NK-92 (cell line): ENCODE results near the gene ANP32D.
"Not testable (repeated sequence)": the region's sequence is repeated elsewhere in the genome, so short reads cannot be mapped to it uniquely, and the experiment has no call there.

Experiments
- DNase-seq: peaks from one replicate; lab custom pipeline; 2025; ENCODE audit not compliant: unreplicated experiment; lab: John Stamatoyannopoulos, UW

ANP32D gene

DNA sequence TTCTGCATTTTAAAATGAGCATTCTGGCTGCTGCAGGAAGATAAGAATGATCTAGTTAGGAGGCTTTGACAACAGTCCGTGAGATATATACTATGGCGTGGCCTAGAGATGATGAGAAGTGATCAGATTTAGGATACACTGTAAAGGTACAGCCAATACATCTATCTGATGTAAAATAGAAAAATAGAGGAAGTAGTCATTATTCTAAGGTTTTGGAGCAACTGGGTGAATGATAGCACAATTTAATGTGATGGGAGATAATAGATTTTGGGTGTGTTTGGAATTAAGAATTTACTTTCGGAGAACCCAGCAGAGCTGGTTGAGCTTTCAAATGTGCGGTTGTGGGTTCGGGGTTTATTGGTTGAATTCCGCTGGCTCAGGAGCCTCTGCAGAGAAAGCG, at the start of gene ANP32D:
ANP32D (plus strand) TSS at position 301 of the 400 bp plus-strand sequence. CDS start 106 bp downstream, outside the sequence.
- DNase-seq, result no peak

DNA sequence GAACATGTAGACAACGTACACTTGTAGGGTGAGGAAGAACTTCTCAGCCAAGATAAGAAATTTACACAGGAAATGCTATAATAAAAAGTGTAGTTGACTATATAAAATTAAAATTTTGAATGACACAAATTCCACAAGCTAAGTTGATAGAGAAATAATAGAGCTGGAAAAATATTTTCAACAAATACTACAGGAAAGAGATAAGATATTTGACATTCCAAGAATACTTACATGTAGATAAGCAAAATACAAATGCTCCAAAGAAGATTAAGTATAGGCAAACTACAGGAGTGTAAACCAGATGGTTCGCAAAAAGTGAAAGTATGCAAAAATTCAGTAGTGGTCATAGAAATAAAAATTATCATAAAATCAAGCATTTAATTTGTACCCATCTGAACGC, 49.2 kb upstream of the ANP32D start:
- DNase-seq, result no peak

DNA sequence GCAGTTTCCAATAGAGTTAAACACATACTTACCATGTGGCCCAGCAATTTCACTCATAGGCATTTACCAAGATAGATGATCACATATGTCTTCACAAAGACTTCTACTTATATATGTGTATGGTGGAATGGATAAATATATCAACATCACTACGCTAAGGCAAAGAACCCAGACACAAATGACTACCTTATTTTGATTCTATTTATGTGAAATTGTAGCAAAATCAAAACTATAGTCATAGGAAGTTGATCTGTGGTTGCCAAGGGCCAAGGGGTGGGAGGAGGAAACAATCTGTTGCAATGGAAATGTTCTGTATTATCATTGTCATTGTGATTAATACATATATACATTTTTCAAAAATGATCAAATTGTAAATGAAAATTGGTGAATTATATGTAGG, 47.7 kb upstream of the ANP32D start:
- DNase-seq, result no peak

GRCh38 chr12:48434016-48434415, 38.3 kb upstream of the ANP32D start:
- not testable (repeated sequence) for DNase-seq

DNA sequence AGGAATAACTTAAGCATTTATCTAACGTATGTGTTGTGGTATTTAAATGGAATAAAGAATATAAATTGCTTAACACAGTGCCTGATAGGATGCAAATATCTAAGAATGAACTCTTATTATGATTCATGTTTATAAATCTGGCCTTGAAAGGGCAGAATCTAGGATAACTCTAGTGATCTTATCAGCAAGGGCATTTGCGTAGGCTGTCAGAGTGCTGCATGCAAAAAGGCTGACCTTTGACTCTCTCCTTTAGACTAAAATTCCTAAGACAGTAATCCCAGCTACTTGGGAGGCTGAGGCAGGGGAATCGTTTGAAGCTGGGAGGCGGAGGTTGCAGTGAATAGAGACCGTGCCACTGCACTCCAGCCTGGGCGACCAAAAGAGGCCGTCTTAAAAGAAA, 31.3 kb upstream of the ANP32D start:
- DNase-seq, result no peak

- no peak for DNase-seq
These were observed 30.0 kb upstream of the ANP32D start for GRCh38 chr12:48442179-48442847.

GRCh38 chr12:48445538-48445937, 26.8 kb upstream of the ANP32D start:
- no peak for DNase-seq

GRCh38 chr12:48446161-48446776, 26.1 kb upstream of the ANP32D start:
- no peak for DNase-seq

GRCh38 chr12:48447755-48448154, 24.6 kb upstream of the ANP32D start:
- no peak for DNase-seq

GRCh38 chr12:48451372-48451771, 21.0 kb upstream of the ANP32D start:
- DNase-seq, result no peak

- not testable (repeated sequence) for DNase-seq
These were observed 19.4 kb upstream of the ANP32D start for GRCh38 chr12:48452961-48453360.

DNA sequence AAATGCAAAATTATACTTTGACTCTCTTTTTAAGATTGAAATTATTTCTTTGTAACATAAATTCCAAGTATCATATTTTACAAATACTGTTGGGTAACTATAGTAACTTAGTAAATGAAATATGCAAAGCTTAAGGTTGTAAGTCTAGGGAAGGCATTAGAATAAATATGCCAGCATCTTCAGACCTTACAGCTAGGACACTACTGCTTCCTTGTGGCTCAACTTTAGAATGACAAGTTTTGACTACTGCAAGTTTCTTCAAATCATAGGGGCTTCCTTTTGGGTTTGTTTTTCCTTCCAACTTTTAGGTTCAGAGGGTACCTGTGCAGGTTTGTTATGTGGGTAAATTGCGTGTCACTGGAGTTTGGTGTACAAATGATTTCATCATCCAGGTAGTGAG, 17.7 kb upstream of the ANP32D start:
- no peak for DNase-seq

- no peak for DNase-seq
These were observed 17.2 kb upstream of the ANP32D start for GRCh38 chr12:48455116-48455515.

DNA sequence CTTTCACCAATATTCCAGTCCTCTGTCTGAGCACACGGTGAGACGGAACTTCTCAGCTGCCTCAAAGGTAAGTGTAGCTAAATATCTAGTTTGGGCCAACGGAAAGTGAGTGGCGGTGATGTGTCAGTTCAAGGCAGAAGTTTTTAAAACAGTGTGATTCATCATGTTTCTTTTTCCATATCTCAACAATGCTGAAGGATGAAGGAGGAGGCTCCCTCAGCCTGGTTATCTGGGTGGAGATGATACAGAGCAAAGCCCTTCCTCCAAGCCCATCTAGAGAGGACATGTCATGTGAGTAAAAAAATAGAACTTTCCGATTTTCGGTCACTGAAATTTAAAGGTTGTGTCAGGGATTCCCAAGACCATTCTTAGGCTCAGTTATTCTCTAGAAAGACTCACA, 13.1 kb upstream of the ANP32D start:
- no peak for DNase-seq

DNA sequence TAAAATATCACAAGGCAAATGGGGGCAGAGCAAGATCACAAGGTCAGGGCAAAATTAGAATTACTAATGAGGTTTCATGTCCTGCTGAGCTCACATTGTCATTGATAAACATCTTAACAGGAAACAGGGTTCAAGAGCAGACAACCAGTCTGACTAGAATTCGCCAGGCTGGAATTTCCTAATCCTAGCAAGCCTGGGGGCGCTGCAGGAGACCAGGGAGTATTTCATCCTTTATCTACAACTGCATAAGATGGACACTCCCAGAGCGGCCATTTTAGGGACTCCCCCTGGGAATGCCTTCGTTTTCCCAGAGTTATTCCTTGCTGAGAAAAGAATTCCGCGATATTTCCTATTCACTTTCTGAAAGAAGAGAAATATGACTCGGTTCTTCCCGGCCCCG, 3.3 kb upstream of the ANP32D start:
- not testable (repeated sequence) for DNase-seq

DNA sequence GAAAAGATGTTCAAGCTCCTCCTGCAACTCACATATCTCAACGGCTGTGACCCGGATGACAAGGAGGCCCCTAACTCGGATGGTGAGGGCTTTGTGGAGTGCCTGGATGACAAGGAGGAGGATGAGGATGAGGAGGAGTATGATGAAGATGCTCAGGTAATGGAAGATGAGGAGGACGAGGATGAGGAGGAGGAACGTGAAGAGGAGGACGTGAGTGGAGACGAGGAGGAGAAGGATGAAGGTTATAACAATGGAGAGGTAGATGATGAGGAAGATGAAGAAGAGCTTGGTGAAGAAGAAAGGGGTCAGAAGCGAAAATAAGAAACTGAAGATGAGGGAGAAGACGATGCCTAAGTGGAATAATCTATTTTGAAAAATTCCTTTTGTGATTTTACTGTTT, 702 bp downstream of the ANP32D start:
- DNase-seq, result no peak

GRCh38 chr12:48474497-48474896, 2.1 kb downstream of the ANP32D start:
- not testable (repeated sequence) for DNase-seq

DNA sequence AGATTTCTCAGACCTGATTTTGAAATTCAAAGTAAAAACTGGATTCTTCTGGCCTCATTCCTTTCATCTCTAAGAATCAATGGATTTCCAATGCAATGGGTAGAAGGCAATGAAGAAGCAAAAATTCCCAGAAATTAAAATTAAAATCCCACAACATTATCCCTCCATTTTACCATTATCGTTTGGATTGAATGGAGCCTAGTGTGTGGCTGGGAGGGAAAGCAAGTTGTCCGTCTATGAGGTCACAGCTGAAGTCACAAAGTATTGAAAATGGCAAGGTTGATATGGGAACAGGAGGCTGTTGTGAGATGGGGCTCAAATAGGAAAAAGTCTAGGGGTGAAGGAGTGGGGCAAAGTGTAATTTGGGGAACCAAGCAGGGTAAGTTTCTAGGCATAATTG, 9.8 kb downstream of the ANP32D start, which contains the start of gene C12orf54:
C12orf54 (plus strand) TSS at position 301 of the 400 bp plus-strand sequence. CDS start 799 bp downstream, outside the sequence.
- DNase-seq, result no peak

GRCh38 chr12:48482930-48483329, 10.6 kb downstream of the ANP32D start:
- no peak for DNase-seq

DNA sequence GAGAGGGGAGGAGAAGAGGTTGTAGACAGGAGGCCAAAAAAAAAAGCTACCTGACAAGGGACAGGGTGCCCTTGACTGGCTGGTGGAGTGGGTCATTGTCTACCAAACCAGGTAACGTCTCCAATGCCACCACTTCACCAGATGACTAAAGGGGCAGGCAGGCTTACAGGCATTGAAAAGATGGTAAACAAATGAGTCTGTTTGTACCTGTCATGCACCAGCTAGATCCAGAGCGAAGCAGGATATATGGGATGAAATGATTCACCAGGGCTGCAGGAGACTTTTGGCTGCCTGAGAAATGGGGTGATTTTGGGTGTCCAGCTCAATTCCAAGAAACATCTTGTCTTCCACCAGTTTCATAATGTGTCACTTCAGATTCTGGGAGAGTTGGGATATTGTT, 13.9 kb downstream of the ANP32D start:
- DNase-seq, result no peak

DNA sequence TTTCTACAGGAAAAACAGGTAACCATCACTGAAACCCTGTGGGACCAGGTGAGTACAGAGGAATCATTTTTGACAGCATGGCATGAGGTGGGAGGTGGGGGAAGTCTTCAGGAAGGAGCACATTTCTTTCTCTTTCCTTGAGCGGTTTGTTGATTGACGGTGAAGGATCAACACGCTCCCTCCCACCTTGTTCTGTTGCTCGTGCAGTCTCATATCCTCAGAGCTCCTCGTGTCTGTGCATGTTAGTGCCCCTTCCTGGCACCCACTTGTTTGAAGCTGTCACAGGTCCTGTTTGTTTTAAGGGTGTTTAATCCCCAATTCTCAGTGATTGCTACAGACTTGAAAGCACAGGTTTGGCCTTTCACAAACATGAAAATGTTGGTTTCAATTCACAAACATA, 14.3 kb downstream of the ANP32D start:
- no peak for DNase-seq

DNA sequence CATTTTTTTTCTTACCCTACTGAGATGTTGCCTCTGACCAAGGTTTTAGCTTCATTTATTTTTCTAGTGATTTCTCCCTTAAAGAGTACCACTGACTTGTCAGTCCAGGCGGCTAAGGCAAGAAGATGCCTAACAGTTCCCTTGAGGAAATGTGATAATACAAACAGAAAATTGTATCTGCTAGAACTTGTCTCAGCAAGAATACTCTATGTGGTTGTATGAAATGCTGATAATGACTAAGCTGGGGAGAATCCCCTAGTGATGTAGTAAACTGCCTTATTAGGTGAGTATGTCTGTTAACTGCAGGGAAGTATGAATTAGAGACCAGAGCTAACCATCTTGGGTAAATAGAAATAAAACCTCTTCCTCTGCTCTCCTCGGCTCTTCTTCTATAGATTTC, 16.7 kb downstream of the ANP32D start:
- DNase-seq, result no peak

- DNase-seq, result not testable (repeated sequence)
These were observed 17.1 kb downstream of the ANP32D start for GRCh38 chr12:48489456-48489855.
